ENCODE data around the gene ALKBH3.
A peak's percentile ranks its signal among the peaks of the same experiment; 100 is the strongest.

Gene ALKBH3

GRCh38 chr11:43931717-43932039 is 51.0 kb downstream of the ALKBH3 start:
- no peak overlapping the region for H3K9ac ChIP-seq (ENCODE audit: low read depth, low read length)
- no peak overlapping the region for H3K27ac ChIP-seq (ENCODE audit: low read depth, low read length)
- WGBS, result 84% methylated on average over 4 of the region's 4 CpGs
- peaks cover 19% of the 10 kb centered on the region for H3K4me1 ChIP-seq (ENCODE audit: insufficient read depth, low read length)
- no peaks in the 10 kb centered on the region for H3K9me3 ChIP-seq (ENCODE audit: insufficient read depth, low read depth, low read length)
- H3K4me3 ChIP-seq (ENCODE audit: low read length), result no peak overlapping the region
- H3K27me3 ChIP-seq (ENCODE audit: insufficient read depth, low read length), result no peaks in the 10 kb centered on the region
- H3K36me3 ChIP-seq (ENCODE audit: insufficient read depth, low read length), result no peaks in the 10 kb centered on the region

GRCh38 chr11:43933226-43933607 is 52.6 kb downstream of the ALKBH3 start:
- no peak overlapping the region for H3K4me3 ChIP-seq (ENCODE audit: low read length)
- WGBS, result 94% methylated on average over 1 of the region's 1 CpG
- no peaks in the 10 kb centered on the region for H3K9me3 ChIP-seq (ENCODE audit: insufficient read depth, low read depth, low read length)
- H3K27me3 ChIP-seq (ENCODE audit: insufficient read depth, low read length), result no peaks in the 10 kb centered on the region
- peaks cover 10% of the 10 kb centered on the region for H3K4me1 ChIP-seq (ENCODE audit: insufficient read depth, low read length)
- no peak overlapping the region for H3K27ac ChIP-seq (ENCODE audit: low read depth, low read length)
- H3K9ac ChIP-seq (ENCODE audit: low read depth, low read length), result no peak overlapping the region
- no peaks in the 10 kb centered on the region for H3K36me3 ChIP-seq (ENCODE audit: insufficient read depth, low read length)

- 75% methylated on average over 18 of the region's 20 CpGs for WGBS
- no peaks in the 10 kb centered on the region for H3K36me3 ChIP-seq (ENCODE audit: insufficient read depth, low read length)
These were observed 53.2 kb downstream of the ALKBH3 start for GRCh38 chr11:43933608-43934551.

GRCh38 chr11:43934601-43935423 is 54.2 kb downstream of the ALKBH3 start:
- no peaks in the 10 kb centered on the region for H3K9me3 ChIP-seq (ENCODE audit: insufficient read depth, low read depth, low read length)
- 0 out of 2 replicates have a peak, but pooled peaks cover 1% of the 10 kb centered on the region for H3K27me3 ChIP-seq (ENCODE audit: insufficient read depth, low read length)
- H3K4me1 ChIP-seq (ENCODE audit: insufficient read depth, low read length), result peaks cover 10% of the 10 kb centered on the region
- H3K4me3 ChIP-seq (ENCODE audit: low read length), result no peak overlapping the region
- H3K9ac ChIP-seq (ENCODE audit: low read depth, low read length), result no peak overlapping the region
- H3K27ac ChIP-seq (ENCODE audit: low read depth, low read length), result no peak overlapping the region
- WGBS, result 90% methylated on average over 13 of the region's 14 CpGs
- H3K36me3 ChIP-seq (ENCODE audit: insufficient read depth, low read length), result no peaks in the 10 kb centered on the region

More at GRCh38 chr11:43933608-43934551, 53.2 kb downstream of the ALKBH3 start:
- H3K27ac ChIP-seq (ENCODE audit: low read depth, low read length), result no peak overlapping the region
- peaks cover 10% of the 10 kb centered on the region for H3K4me1 ChIP-seq (ENCODE audit: insufficient read depth, low read length)
- no peak overlapping the region for H3K9ac ChIP-seq (ENCODE audit: low read depth, low read length)
- no peaks in the 10 kb centered on the region for H3K27me3 ChIP-seq (ENCODE audit: insufficient read depth, low read length)
- no peaks in the 10 kb centered on the region for H3K9me3 ChIP-seq (ENCODE audit: insufficient read depth, low read depth, low read length)
- H3K4me3 ChIP-seq (ENCODE audit: low read length), result no peak overlapping the region

GRCh38 chr11:43935424-43935979 is 54.9 kb downstream of the ALKBH3 start:
- no peak overlapping the region for H3K9ac ChIP-seq (ENCODE audit: low read depth, low read length)
- no peak overlapping the region for H3K4me3 ChIP-seq (ENCODE audit: low read length)
- H3K4me1 ChIP-seq (ENCODE audit: insufficient read depth, low read length), result peaks cover 10% of the 10 kb centered on the region
- no peaks in the 10 kb centered on the region for H3K9me3 ChIP-seq (ENCODE audit: insufficient read depth, low read depth, low read length)
- no peak overlapping the region for H3K27ac ChIP-seq (ENCODE audit: low read depth, low read length)
- H3K27me3 ChIP-seq (ENCODE audit: insufficient read depth, low read length), result peaks cover 5% of the 10 kb centered on the region
- H3K36me3 ChIP-seq (ENCODE audit: insufficient read depth, low read length), result no peaks in the 10 kb centered on the region
- WGBS, result 92% methylated on average over 7 of the region's 7 CpGs

- H3K27ac ChIP-seq (ENCODE audit: low read depth, low read length), result no peak overlapping the region
- 93% methylated on average over 5 of the region's 7 CpGs for WGBS
- H3K4me3 ChIP-seq (ENCODE audit: low read length), result no peak overlapping the region
- H3K36me3 ChIP-seq (ENCODE audit: insufficient read depth, low read length), result no peaks in the 10 kb centered on the region
- no peaks in the 10 kb centered on the region for H3K9me3 ChIP-seq (ENCODE audit: insufficient read depth, low read depth, low read length)
- peaks cover 10% of the 10 kb centered on the region for H3K27me3 ChIP-seq (ENCODE audit: insufficient read depth, low read length)
- H3K9ac ChIP-seq (ENCODE audit: low read depth, low read length), result no peak overlapping the region
- peaks cover 10% of the 10 kb centered on the region for H3K4me1 ChIP-seq (ENCODE audit: insufficient read depth, low read length)
These were observed 55.4 kb downstream of the ALKBH3 start for GRCh38 chr11:43936076-43936475.

GRCh38 chr11:43937434-43938411 is 57.1 kb downstream of the ALKBH3 start:
- H3K9ac ChIP-seq (ENCODE audit: low read depth, low read length), result no peak overlapping the region

GRCh38 chr11:43941257-43941994 is 60.8 kb downstream of the ALKBH3 start:
- Histone ChIP-seq H3K36me3 (ENCODE audit: insufficient read depth, low read length) (no peaks in the 10 kb centered on the region), H3K9ac (ENCODE audit: low read depth, low read length) (no peak overlapping the region), H3K4me3 (ENCODE audit: low read length) (peak overlapping the region; percentile 55), H3K9me3 (ENCODE audit: insufficient read depth, low read depth, low read length) (no peaks in the 10 kb centered on the region), H3K27me3 (ENCODE audit: insufficient read depth, low read length) (peaks cover 58% of the 10 kb centered on the region), H3K27ac (ENCODE audit: low read depth, low read length) (no peak overlapping the region), H3K4me1 (ENCODE audit: insufficient read depth, low read length) (no peaks in the 10 kb centered on the region; the same call in 1 of the 2 replicates)
- 65% methylated on average over 5 of the region's 5 CpGs for WGBS

More at GRCh38 chr11:43937434-43938411, 57.1 kb downstream of the ALKBH3 start:
- Histone ChIP-seq H3K36me3 (ENCODE audit: insufficient read depth, low read length) (no peaks in the 10 kb centered on the region), H3K27me3 (ENCODE audit: insufficient read depth, low read length) (peaks cover 25% of the 10 kb centered on the region), H3K4me1 (ENCODE audit: insufficient read depth, low read length) (peaks cover 10% of the 10 kb centered on the region), H3K27ac (ENCODE audit: low read depth, low read length) (no peak overlapping the region), H3K4me3 (ENCODE audit: low read length) (no peak overlapping the region), H3K9me3 (ENCODE audit: insufficient read depth, low read depth, low read length) (no peaks in the 10 kb centered on the region)
- 85% methylated on average over 14 of the region's 14 CpGs for WGBS

- peaks cover 58% of the 10 kb centered on the region for H3K27me3 ChIP-seq (ENCODE audit: insufficient read depth, low read length)
- H3K4me3 ChIP-seq (ENCODE audit: low read length), result peak overlapping the region; percentile 62
- under 1% methylated on average over 94 of the region's 94 CpGs for WGBS
- H3K9me3 ChIP-seq (ENCODE audit: insufficient read depth, low read depth, low read length), result no peaks in the 10 kb centered on the region
- H3K9ac ChIP-seq (ENCODE audit: low read depth, low read length), result no peak overlapping the region
- no peak overlapping the region for H3K27ac ChIP-seq (ENCODE audit: low read depth, low read length)
- peaks cover 6% of the 10 kb centered on the region for H3K4me1 ChIP-seq (ENCODE audit: insufficient read depth, low read length)
- H3K36me3 ChIP-seq (ENCODE audit: insufficient read depth, low read length), result no peaks in the 10 kb centered on the region
These were observed 62.2 kb downstream of the ALKBH3 start for GRCh38 chr11:43942662-43943371.
